HL-60/S4 treated with phorbol 12-myristate 13-acetate at 8.2 ng/mL for 4 days and 3 days (cell line): Measurements from ENCODE around the gene IWS1.
"Not testable (repeated sequence)": the region's sequence is repeated elsewhere in the genome, so short reads cannot be mapped to it uniquely, and the experiment has no call there.

ENCODE experiments used
- in situ Hi-C: fragments of 300-500 bp; cut with MboI; formaldehyde crosslinking; loops from 2 replicates; pipeline ENCODE4 v1.15.0; 2022; ENCODE audit warnings: low sequenced_read_pairs

Gene IWS1

DNA sequence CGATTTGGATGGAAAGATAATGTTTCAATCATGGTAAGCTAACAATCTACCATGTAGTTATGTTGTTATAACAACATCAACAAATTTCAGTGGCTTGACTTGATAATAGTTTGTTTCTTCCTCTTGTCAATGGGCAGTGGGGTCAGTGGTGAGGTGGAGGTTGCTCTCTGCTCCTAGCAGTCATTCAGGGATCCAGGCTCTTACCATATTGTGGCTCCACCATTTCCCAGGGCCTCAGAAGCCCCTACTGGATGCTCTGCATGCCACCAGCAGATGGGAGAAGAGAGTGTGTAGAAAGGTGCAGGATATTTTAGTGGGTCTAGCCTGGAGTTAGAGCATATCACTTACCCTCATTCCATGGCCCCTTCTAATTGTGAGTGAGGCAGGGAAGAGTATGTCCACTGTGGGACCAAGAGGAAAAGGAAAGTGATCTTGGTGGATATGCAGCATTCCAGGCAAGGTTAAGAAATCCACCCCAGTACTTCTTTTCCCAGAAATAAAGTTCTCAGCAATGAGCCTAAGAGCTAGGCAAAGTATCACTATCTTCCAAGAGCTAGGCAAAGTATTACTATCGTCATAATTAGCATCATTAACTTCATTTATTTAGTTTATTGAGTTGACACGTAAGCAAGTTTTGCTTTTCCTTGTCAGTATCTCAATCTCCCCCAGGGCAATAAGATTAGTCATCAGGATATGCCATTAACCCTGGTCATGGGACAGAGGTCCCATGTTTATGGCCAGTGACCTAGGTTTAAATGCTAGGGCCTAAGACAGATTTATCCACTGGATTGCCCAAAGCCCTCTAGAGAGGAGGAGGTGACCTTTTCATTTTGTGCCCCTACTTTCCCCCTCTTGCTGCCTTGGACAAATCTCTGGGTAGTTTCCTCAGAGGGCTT, 4.2 kb upstream of the IWS1 start:
- in situ Hi-C loops = no loop called here

DNA sequence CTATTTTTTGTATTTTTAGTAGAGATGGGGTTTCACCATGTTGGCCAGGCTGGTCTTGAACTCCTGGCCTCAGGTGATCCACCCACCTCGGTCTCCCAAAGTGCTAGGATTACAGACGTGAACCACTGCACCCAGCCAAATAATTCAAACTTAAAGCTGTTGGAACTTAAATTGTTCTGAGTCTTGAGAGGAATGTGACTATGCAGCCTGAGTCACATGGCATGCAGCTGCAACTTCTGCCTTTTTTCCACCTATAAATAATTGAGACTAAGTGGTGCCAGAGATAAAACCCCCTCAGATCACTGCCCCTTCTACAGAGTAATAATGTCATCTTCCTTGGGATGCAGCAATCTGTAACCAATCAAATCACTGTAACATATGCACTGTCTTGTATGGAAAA, 3.1 kb upstream of the IWS1 start:
- in situ Hi-C loops = not testable (repeated sequence)

DNA sequence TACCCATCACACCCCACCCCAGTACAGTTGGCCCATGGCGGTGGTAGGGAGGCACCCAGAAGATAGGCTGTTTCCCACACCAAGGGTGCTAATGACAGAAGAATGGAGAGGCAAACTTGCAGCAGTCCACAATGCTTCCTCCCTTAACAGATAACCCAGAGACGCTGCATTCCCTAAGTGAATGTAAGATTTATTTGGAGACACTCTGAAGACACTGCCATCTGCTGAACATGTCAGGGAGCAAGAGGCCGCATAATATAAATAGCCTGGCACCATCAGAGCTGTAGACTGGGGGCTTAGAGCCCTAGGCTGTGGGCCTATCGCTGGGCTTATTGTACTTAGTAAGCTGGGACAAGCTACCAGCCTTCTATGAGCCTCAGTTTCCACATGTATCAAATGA, 2.2 kb upstream of the IWS1 start:
- in situ Hi-C loops = no loop called here

DNA sequence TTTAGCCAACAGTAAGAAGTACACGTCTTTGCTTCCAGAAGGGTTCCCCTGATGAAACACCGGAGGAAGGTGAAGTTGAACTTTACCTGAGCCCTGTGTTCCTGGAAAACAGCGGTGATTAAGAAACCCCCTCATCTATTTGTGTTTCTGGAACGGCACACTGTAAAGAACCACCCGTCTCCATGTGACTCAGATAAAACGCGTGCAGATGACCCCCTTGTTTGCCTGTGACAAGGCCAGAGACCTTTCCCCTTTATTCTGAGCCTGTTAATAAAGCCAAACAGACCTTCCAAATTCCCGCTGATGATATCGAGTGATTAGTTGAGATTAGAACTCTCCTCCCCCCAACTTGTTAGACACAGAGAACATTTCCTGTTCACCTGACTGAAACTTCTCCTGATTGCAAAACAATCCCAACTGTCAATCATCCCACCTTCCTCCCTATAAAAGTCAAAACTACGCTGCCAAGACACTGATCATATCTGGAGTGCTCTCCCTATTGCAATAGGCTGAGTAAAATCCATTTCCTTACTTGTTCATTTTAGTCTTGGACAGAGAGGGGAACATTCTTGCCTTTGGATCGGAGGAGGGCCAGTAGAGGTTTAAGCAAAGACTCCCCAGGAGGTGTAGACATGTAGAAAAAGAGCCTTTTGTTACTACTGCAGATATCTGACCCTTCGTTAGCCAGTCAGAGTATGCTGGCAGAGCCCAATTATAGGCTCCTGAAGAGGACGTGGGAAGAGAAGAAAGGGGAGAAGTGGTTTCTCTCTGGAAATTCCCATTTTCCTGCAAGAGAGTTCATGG, 914 bp upstream of the IWS1 start:
- in situ Hi-C loops = no loop called here

DNA sequence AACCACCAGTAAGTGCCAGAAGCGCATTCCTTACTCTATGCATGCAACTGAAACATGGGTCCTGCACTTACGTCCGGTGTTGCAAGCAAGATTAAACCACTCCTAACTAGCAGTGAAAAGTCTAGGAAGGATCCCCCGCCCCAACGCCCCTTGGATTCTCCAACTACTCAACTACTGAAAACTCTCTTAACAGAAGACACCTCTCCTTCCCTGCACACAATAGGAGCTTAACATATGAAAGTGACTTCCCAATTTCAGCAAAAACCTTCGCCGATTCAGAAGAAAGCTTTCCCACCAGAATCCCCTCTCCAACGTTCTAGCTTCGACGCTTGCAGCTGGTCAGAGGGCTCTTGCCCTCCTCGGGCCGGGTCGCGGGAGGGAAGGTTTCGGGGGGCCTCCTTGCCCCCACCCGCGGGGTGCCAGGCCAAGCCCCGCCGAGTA, 578 bp downstream of the IWS1 start:
- in situ Hi-C loops = no loop called here

DNA sequence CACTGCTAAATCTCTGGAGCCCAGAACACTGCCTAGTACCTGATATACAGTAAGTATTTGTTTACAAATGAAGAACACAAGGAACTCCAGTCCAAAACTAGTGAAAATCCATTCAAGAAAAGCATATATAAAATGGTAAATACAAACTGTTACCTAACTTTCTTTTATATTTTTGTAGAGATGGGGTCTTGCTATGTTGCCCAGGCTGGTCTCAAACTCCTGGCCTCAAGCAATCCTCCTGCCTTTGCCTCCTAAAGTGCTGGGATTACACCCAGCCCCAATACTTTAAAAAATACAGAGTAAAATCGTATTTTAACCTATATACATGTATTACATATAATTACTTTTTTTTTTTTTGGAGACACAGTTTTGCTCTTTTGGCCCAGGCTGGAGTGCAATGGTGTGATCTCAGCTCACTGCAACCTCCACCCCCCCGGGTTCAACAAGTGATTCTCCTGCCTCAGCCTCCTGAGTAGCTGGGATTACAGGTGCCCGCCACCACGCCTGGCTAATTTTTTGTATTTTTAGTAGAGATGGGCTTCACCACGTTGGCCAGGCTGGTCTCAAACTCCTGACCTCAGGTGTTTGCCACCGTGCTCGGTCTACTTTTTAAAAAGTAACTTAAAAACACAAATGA, 2.0 kb downstream of the IWS1 start:
- in situ Hi-C loops = not testable (repeated sequence)

DNA sequence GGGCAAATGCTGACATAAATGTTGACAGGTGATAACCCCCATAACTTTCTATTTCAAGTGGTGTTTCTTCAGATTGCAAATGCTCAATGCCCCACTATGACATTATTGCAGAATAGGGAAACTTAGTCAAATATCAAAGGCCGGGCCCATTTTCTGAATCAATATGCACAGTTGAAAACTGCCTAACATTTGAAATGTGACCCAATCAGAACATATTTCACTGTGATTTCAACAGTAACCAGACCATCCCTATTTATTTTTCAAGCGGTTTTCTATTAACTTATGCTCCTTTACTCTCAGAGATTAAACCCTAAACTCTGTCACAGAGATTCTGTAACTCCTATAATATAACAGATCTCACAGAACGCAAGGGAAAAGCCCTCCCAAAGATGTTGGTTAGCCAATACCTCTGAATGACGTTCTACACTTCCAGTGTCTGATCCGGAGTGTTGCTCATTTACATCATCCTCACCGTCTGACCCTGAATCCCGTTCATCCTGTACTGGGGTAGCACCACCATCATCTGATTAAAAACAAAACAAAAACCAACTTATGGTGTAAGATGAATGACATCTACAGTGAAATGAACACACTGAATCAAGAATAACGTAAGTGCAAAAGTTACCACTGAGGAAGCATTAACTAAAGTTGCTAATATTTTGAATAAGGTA, 2.9 kb downstream of the IWS1 start:
- in situ Hi-C loops = no loop called here

DNA sequence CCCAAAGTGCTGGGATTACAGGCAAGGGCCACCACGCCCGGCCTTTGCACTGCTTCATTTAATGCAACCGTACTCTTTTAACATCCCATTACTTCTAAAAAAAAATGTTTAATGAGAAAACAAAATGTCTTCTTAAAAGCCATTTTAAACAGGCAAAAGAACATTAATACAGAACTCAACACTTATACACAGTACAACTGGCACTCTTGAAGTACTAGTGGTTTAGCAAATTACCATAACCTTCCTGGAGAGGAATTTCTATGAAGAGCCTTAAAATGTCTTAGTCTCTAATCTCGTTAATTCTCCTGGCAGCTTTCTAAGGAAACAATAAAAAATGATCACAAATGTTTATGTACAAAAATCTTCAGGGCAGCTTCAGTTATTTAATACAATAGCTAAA, 5.9 kb downstream of the IWS1 start:
- in situ Hi-C loops = no loop called here

DNA sequence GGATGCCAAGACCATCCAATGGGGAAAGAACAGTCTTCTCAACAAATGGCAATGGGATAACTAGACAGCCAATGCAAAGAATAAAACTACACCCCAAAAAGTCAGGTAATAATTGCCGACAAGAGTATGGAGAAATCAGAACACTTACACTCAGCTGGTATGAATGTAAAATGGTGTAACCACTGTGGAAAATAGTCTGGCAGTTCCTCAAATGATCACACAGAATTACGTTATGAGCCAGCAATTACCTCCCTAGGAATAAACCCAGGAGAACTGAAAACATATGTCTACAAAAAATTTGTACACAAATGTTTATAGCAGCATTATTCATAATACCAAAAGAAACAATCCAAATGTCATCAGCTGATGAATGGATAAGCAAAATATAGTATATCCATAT, 8.8 kb downstream of the IWS1 start:
- in situ Hi-C loops = no loop called here

DNA sequence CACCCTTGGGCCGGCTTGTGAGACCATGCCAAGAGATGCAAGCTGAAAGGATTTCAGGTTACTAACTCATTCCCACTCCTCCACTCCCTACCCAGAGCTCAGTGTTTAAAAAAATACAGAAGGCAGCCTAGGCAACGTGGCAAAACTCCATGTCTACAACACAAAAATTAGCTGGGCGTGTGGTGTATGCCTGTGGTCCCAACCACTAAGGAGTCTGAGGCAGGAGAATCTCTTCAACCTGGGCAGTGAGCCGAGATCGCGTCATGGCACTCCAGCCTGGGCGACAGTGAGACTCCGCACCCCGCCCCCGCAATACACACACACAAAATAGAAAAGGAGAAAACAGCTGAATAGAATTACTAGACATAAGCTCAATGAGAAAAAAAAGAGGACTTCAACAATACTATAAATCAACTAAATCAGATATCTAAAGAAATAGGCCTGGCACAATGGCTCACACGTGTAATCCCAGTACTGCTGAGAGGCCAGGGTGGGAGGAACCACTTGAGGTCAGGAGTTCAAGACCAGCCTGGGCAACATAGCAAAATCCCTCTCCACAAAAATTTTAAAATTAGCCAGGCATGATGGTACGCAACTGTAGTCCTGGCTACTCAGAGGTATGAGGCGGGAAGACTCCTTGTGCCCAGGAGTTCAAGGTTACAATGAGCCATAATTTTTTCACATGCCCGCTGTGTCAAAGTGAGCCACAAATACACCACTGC, 10.1 kb downstream of the IWS1 start:
- in situ Hi-C loops = no loop called here

DNA sequence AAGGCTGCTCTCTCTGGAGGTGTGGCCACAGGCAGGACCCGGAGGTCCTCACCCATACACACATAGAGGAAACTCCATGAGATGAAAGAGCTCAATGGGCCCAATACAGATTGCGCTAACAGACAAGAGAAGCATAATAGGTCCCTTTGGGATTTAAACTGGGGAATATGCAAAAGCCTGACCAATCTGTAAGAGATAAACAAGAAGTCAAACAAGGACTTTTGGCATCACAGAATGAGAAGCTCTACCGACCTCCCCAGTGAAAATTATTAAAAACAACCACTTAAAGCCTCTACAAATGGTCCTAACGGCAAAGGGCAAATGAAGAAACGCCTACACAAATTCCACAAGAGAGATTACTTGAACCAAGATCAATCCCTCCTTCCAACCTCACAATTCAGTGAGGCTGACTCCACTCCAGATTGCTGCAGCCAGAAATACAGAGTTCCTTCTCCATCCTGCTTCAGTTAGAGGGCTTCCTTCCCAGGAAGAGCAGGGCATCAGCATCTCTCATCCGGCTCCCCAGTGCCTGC, 10.8 kb downstream of the IWS1 start:
- in situ Hi-C loops = no loop called here

DNA sequence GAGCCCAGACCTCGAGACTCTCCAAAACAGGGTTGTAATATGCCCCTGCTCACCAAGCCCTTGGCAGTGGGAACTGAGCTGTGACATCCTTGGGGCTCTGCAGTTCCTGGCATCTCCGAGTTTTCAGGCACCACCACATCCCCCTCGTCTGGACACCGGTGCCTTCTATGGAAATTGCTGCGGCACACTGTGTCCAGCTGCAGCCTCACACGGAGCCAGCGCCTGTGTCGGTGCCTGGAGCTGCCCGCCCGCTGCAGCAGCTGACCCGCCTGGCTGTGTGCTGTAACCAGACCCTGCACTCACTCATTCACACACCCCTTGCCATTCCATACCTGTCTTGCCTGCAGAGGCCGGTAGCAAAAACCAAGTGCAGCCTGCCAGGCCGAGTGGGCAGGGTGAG, 11.8 kb downstream of the IWS1 start:
- in situ Hi-C loops = no loop called here

DNA sequence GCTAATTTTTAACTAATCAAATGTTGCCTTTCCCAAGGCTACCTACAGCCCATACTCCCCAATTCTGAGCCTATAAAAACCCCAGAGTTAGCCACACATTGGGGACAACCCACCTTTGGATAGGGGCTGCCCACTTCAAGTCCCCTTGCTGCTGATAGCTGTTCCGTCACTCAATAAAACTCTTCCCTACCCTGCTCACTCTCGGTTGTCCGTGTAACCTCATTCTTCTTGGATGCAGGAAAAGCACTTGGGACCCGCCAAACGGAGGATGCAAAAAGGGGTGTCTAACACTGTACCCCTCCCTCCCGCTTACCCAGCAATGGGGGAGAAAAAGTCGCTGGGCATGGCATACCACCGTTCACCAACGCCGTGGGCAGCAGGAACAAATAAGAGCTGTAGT, 12.2 kb downstream of the IWS1 start:
- in situ Hi-C loops = no loop called here

DNA sequence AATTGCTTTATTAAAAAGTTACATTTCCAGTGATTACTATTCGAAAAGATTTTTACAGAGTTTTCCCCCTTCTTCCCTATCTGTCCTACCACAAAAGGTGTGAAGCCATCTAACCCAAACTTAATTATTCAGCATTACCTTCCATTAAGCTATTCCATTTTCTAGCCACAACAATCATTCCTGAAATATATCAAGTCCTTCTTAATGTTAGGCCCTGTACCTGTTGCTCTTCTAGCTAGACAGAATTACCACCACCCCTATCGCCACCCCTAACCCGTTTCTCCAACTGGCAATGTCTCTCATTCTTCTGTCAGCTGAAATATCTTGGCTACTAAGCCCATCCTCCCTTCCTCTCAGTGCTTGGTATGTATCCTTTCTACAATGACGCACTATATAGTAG, 13.9 kb downstream of the IWS1 start:
- in situ Hi-C loops = no loop called here

DNA sequence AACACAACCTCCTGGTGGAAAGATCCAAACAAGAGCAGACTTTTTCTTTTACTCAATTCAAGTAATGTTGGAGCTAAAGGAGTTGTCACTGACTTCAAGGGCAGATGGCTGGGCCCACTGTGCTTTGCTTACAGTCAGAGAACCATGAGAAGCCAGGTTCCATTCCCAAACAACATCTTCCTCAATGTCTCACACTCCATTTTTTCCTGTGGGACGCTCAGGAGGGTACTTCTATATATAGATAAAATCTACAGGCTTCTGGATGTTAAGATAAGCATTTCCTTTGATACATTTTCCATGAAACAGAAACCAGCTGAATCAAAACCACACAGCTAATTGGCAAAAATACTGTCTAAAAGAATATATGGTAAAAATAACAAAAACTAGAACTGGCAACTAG, 14.4 kb downstream of the IWS1 start:
- in situ Hi-C loops = no loop called here

DNA sequence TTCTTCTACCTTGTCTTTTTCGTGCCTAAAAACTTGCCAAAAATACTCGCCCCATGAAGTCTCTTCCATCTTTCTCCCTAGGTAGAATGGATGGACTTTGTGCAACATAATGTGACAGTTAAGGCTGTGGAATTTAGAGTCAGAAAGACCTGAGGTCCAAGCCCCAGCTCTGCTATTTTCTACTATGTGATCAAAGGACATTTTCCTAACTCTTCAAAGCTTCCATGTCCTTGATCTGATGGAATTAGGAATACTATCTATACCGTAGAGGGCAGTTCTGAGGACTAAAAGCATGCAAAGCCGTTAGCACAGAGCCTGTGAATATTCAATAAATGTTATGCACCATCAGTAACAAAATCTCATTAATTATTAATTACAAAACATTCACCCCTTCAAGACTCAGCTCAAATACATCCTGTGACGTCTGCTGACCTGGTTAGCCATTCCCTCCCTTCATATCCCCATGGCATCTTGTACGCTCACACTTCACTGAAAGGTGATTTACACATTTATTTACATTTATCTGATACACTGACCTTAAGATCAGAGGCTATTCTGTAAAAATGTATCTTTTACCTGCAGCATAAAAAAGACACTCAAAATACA, 15.1 kb downstream of the IWS1 start:
- in situ Hi-C loops = no loop called here

DNA sequence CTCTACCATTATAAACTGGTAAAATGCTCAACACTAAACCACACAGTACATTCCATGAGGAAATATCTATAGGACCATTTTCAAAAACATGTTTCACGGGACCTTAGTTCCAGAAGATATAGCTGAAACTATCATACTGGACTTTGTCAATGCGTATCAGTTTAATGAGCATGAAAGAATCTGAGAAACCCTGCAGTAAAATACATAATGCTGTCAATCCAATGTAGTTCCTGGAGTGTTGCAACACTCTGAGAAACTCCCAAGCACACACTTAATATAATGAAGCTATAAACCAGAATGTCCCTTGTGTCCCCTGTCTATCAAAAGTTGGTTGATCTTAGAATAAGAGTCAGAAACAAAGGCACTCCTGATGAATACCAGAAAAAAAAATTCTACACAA, 16.2 kb downstream of the IWS1 start:
- in situ Hi-C loops = no loop called here

DNA sequence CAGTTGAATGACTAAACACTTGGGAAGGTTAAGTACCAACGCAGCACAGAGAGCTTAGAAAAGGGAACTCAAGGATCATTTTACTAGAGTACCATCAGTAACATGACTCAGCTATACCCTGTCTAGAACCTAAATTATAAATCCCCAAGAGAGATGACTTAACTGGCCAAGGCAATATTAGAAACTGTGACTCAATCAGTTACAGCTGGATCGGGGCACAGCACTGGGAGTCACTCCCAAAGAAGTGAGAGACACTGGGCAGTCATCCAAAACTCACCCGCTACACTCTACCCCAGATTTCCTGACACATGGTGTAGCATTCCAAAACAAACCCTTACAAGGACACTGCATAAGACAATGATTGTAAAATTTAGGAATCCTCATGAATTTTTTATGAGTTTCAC, 17.7 kb downstream of the IWS1 start:
- in situ Hi-C loops = no loop called here

DNA sequence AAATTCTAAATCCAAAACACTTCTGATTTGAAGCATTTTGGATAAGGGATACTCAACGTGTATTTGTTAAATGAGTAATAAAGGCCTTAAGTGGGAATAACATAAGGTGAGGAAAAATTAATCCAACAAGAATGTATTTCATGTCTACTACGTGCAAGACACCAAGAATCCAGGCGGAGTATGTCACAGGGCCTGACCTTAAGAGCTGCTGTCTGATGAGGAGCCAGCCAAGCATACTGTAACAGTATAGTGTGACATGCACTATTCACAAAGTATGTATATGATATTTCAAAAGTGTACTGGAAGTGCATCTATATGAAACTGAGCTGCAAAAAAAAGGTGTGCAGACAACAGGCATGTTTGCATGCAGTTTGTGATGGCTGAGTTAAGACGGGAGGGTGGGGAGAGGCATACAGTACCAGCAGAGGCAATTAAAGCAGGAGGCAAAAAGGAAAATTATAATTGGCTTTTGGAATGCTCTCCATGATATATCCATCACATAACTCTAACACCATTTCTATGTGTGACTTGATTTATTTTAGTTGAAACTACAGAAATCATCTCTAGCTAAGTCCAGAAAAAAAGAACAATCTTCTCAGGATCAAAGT, 18.2 kb downstream of the IWS1 start:
- in situ Hi-C loops = no loop called here
